ENCODE data around the gene TNF.

The TNF gene

DNA sequence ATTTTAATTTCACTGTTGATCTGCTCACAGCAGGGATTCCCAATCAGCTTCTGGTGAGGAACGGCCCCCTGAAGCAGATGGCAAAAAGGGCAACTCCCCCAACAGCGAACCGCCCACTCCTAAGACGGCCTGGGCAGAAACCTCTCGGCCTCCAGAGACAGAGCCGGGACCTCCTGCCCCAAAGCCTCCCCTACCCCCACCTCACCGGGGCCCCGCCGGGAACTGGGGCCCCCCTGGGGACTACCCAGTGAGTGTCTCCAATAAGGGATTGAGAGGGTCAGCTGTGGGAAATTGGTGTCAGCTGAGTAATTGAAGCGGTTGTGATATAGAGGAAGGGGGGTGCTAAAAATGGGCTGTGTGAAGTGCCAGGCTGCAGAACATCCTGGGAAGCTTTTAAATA, 51.6 kb downstream of the TNF start:
- no peaks in the 10 kb centered on the region for H3K9me3 ChIP-seq (ENCODE audit: control insufficient read depth in 1 of 2, low read length in 2 of 2)
- peaks cover 70 to 88% of the 10 kb centered on the region in 2 donors for H3K36me3 ChIP-seq (ENCODE audit: control insufficient read depth in 1 of 2, insufficient read depth in 2 of 2, low read length in 2 of 2)
- H3K27me3 ChIP-seq (ENCODE audit: low read depth, low read length) = no peaks in the 10 kb centered on the region
- no peak overlapping the region for H3K4me3 ChIP-seq (ENCODE audit: low read depth in 1 of 2, low read length in 2 of 2)
- peaks cover 0 to 10% of the 10 kb centered on the region in 2 donors for H3K4me1 ChIP-seq (ENCODE audit: control insufficient read depth in 1 of 2, insufficient read depth in 2 of 2, low read length in 2 of 2)
- H3K27ac ChIP-seq (ENCODE audit: low read length) = no peak overlapping the region

DNA sequence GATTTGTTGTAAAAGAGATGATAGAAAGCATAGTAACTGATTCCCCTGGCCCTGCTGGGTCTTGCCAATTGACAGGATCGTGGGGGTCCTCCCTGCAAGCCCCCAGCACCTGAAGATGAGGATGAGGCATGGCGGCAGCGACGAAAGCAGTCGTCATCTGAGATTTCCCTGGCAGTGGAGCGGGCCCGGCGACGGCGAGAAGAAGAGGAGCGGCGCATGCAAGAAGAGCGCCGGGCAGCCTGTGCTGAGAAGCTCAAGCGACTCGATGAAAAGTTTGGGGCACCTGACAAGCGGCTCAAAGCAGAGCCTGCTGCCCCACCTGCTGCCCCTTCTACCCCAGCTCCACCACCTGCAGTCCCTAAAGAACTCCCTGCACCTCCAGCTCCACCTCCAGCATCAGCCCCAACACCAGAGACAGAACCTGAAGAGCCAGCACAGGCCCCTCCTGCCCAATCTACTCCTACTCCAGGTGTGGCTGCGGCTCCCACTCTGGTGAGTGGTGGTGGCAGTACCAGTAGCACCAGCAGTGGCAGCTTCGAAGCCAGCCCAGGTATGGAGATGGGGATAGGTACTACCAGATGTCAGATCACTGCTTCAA, 52.4 kb downstream of the TNF start:
- no peaks in the 10 kb centered on the region for H3K9me3 ChIP-seq (ENCODE audit: control insufficient read depth in 1 of 2, low read length in 2 of 2)
- H3K36me3 ChIP-seq (ENCODE audit: control insufficient read depth in 1 of 2, insufficient read depth in 2 of 2, low read length in 2 of 2) = peaks cover 78 to 96% of the 10 kb centered on the region in 2 donors
- no peak overlapping the region for H3K27ac ChIP-seq (ENCODE audit: low read length)
- no peak overlapping the region for H3K4me3 ChIP-seq (ENCODE audit: low read depth in 1 of 2, low read length in 2 of 2)
- no peaks in the 10 kb centered on the region for H3K27me3 ChIP-seq (ENCODE audit: low read depth, low read length)
- peaks cover 0 to 5% of the 10 kb centered on the region in 2 donors for H3K4me1 ChIP-seq (ENCODE audit: control insufficient read depth in 1 of 2, insufficient read depth in 2 of 2, low read length in 2 of 2)
